Kasumi-1 (cell line): ENCODE data around the gene SNX9.
"Not testable (repeated sequence)": the region's sequence is repeated elsewhere in the genome, so short reads cannot be mapped to it uniquely, and the experiment has no call there.

Experiments
- DNase-seq, 2 experiments: peaks; one replicate each; lab custom pipeline; 2025; lab: John Stamatoyannopoulos, UW

Gene SNX9

DNA sequence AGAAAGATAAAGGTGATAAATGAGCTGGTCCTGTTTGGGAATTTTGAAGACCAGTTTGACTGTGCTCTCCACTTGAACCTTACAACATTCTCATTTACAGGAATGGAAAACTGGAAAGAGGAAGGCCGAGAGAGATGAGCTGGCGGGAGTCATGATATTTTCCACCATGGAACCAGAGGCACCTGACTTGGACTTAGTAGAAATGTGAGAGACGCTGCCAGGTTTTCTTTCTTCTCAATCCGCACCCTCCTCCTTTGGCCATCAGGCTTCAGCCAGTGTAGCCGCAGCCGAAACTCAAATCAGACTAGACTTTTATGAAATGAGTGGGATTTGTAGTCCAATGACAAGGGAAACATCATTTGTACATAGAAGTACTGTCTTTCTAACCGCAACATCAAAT, 104.0 kb downstream of the SNX9 start:
- no peak for DNase-seq

DNA sequence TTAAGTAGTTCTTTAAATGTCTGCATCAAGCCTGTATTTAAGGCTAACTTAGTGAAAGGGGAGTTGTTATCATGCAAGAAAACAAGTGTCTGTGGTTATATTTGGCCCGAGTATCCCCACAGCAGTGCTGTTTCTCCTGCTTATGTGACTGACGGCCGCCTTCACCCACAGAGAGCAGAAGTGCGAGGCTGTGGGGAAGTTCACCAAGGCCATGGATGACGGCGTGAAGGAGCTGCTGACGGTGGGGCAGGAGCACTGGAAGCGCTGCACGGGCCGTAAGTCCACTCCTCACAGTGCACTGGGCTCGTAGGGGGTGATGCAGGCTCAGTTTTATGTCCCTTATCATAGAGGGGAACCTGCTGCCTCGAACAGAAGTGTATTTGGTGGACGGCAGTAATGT, 105.4 kb downstream of the SNX9 start:
- no peak for DNase-seq

DNA sequence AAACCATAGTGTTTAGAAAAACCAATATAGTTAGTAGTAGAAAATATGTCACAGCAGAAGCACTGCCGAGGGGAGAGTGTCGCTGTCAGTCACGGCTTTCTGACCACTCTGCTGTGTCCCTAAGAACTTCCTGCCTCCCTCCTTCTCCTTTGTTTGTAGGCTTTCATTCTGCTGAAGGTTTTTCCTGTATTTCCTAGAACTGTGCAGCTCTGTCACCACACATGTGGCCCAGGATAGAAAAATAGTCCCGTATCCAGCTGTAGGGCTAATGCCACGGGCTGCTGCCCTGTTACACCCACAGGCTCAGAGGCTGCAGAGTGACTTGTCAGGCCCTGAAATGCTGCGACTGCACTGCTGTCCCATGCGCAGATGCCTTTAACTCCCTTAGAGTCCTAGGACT, 106.0 kb downstream of the SNX9 start:
- DNase-seq: no peak

DNA sequence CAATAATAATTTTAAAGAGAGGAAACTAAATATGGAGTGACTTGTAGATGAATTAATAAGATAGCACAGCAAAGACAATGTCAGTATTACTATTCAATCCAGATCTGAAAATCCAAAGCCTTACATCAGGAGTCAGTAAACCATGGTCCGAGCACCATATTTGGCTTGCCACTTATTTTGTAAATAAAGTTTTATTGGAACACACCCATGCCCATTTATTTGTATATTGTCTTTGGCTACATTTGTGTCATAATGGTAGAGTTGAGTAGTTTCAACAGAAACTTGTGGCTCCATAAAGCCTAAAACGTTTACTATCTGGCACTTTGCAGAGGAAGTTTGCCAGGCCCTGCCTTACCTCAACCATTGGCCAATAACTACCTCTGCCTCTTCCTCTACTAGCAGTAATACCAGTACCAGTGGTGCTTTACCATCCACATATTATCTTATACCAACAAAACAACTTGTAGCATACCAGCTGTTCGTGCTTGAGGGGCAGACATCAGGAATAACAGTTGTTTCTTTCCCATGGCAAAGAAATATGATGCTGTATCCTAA, 106.8 kb downstream of the SNX9 start:
- no peak for DNase-seq

DNA sequence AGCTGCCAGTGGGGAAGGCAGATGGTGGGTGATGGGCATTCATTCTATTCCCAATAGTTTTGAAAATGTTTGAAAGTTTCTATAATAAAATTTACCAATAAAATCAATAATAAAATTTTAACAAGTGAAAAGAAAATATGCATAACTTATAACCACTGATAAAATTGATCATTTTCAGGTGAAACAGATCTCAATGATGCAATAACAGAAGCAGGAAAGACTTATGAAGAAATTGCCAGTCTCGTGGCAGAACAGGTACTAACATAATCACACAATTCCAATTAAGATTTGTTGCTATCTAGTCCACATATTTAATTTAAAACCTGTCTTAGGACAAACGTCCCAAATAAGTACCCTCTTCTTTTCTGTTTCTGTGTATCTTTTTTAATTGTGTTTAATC, 112.7 kb downstream of the SNX9 start:
- DNase-seq: no peak

DNA sequence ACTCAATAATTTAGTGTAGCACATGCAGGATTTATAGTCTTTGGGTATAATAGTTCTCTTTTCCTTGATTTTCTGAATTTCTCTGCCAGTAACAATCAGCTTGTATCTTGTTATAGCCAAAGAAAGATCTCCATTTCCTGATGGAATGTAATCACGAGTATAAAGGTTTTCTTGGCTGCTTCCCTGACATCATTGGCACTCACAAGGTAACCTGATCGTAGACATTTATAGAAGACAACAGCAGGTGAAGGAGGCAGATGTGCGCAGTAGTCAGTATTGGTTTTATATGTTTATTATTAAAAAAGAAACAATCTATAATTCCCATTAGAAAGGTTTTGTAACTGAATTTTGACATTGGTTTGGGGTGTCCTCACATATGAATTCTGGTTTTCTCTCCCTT, 114.3 kb downstream of the SNX9 start:
- no peak for DNase-seq

DNA sequence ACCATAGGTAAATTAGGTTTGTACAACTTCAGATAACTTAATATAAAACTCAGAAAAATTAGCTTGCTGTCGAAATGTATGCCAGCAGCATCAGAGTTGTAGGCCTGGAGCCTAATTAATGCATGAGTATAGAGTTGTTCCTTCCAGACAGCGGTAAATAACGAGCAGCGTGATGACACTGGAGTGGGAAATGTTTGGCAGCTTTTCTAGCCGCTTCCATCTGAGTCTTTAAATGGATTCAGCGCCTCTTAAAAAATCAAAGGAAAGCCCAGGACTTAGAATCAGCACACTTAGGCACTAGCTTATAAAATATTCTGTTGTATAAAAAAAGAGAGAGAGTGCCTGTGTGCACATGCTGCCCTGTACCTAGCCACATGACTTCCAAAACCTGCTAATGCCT, 114.9 kb downstream of the SNX9 start:
- DNase-seq: no peak

DNA sequence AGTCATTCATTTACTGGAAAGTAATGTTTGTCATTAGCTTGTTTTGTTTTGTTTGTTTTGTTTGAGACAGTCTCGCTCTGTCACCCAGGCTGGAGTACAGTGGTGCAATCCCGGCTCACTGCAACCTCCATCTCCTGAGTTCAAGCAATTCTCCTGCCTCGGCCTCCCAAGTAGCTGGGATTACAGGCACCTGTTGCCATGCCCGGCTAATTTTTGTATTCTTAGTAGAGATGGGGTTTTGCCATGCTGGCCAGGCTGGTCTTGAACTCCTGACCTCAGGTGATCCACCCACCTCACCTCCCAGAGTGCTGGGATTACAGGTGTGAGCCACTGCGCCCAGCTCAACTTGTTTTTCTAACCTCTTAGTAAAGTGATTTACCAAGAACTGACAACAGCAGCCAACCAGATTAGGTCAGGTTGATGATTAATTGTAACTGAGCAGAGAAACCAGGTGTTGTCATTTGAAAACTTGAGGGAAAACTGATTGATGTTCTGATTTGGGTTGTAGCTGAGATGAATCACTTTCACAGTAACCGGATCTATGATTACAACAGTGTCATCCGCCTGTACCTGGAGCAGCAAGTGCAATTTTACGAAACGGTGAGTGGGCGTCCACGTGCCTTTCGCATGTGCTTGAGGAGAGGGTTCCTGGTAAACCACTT, 117.5 kb downstream of the SNX9 start:
- DNase-seq: not testable (repeated sequence)

DNA sequence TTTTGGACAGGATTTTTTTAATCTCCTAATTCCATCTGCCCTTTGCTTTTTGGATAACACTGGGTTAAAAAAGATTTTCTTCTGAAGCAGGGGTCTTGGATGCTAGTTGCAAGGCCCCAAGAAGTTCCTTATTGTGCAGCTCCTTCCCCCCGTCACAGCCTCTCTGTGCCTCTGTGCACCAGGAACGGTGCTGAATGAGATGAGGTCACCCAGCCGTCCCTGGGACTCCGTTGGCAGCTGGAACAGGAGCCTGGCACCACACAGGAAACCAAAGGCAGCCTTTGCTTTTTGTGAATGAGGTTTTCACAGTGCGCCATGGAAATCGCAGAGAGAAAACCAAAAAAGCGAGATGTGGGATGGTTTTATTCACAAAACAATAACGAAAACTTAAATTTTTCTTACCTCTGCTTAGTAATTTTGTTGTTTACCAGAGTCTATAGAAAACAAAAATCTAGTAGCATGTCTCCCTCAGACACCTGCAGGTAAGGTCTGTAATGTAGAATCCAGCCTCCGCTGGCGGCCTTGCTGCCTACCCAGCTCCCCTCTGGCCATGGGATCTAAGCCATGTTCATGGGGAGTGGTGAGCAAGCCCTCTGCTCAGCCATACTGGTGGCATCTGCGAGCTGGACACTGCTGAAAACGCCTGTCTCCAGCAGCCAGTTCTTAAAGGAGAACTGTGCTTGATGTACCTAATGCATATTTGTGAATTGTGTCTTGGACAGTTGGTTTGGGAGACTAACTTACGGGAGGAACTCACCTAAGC, 118.2 kb downstream of the SNX9 start:
- no peak for DNase-seq

DNA sequence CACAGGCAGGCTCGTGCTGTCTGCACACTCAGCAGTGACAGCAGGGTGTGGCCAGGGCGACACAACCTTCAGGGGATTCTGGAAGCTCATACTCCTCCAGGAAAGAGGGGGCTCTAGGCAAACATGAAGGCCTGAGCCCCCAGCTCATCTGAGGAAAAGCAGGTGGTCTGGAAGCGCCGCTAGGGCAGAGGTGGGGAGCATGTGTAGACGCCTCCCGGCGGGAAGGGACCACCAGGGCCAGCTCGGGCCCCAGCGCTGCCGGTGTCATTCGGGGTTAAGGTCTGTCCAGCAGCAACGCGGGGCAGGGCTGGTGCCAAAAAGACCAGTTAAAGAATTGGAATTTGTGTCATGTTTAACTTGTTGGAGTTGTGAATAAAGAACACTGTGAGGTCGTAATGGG, 119.3 kb downstream of the SNX9 start:
- no peak for DNase-seq

DNA sequence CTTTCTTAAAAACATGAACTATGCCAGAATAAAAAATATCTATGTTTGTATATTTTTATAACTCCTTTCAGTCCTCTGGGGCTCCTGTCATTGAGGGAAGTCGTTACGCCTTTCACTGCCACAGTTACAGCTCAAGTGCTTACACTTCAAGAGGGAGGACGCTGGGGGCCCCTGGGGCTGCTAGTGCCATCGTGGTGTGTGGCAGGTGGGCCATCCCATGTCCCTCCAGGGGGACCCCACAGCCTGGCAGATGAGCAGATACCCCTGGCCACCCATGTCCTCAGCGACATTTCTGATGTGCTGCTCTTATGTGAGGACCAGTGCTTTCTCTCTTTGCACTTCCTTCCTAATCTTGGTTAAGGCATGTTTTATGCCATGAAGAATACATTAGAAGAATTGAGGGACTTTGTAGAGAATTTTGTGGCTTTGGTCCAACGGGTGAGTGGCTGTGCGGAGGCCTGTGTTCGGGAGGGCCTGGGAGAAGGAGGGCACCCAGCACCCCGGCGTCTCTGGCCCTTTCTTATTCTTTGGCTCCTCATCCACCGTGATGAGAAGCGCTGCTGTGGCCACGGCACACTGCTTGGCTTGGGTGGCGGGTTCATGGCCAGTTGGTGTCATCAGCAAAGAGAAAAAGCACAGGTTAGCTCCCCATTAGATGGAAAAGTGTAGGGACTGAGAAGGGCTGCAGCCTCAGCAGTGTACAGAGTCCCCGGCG, 120.4 kb downstream of the SNX9 start:
- no peak for DNase-seq

DNA sequence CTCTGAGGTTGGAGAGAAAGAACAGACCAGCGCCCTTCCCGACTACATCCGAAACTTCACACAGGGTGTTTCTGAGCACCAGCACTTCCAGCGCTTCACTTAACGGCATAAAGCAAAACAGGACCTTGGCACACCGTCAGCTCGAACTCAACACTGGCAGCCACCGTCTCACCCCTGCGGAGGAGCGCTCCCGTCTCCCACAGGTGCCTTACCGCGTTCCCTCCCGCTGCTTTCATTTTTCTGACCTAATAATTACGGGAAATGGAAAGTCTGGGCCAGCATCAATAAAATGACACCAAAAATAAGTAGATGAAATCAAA, 120.9 kb downstream of the SNX9 start:
- no peak for DNase-seq

DNA sequence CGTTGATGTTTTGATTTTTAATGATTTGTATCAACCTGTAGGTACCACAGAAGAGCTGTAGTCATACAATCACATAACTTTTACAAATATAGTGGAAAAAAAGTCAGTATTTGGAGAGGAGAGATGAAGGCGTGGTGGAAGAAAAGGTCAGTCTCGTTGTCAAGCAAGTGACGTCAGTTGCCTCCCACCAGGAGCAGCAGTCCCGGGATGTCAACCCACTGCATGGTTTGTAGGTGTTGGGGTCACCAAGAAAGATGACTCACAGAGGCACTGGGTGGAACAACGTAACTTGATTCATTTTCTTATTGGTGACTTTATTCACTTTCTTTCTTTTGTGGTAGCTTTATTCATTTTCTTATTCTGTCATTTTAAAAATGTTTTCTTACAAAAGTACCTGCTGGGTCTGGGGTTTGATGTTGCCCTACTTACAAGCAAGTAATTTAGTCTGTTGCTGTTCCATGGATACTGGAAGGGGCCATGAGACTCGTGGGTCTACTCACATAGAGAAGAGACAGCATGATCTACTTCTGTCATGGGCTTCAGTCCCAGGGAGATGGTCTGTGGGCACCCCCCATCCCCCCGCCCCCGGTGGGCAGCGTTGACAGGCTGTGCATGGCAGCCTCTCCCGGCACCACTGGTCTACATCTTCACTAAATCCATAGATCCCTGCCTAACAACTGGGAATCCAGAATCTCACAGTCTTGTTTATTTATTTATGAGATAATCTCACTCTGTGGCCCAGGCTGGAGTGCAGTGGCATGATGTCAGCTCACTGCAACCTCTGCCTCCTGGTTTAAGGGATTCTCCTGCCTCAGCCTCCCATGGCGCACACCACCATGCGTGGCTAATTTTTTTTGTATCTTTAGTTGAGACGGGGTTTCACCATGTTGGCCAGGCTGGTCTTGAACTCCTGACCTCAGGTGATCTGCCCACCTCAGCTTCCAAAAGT, 122.2 kb downstream of the SNX9 start:
- DNase-seq: no peak

DNA sequence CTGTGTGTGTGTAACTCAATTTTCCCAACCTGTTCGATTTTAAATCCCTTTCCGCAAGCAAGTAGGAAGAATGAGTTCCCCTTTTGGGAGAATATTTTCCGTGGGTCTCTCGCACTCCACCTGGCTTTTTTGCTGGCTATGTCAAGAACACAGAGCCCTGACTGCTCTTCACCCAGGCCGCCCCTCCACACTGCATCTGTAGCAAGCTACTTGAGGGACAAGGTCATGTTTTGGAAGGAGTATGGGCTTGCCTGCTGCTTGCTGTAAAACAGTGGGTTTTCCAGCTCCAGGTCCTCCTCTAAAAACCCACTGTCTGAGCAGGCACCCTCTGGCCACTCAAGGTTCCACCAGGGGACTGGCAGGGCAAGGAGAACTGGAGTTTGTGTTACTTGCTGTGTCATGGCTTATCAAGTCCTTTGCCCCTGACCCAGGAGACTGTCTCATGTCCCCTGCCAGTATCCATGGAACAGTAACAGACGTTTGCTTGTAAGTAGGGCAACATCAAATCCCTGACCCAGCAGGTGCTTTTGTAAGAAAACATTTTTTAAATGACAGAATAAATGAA, 123.1 kb downstream of the SNX9 start:
- no peak for DNase-seq

DNA sequence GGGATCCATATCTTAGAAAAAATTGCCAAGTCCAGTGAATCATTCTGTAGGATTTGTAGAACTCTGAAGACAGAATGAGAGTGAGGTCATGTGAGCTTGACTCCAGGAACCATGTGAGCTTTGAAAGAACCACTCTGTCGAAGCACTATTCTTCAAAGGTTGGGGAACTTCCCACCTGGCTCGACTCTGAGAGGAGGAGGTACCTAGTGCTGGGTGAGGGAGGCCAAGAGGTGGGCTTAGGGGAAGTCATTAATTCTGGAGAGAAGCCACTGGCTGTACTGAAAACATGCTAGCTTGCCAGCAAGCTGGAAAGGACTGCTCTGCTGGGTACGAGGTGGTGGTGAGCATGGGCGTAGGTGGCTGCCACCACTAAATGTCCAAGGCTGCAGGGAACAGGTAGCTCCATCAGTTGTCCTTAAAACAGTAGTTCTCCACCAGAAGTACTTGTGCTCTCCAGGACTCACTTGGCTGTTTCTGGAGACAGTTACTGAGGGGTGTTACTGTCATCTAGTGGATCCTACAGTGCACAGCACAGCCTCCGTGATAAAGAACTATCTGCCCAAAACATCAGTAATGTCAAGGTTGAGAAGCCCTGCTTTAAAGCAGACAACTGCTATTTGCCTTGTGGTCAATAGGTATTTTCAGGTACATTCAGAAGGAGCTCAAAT, 124.0 kb downstream of the SNX9 start:
- DNase-seq: peak; percentile 60 to 61

DNA sequence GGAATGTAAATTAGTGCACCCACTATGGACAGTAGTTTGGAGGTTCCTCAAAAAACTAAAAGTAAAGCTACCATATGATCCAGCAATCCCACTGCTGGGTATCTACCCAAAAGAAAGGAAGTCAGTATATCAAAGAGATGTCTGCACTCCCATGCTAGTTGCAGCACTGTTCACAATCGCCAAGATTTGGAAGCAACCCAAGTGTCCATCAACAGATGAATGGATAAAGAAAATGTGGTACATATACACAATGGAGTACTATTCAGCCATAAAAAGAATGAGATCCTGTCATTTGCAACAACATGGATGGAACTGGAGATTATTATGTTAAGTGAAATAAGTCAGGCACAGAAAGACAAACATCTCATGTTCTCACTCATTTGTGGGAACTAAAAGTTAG, 127.9 kb downstream of the SNX9 start:
- DNase-seq: not testable (repeated sequence)

DNA sequence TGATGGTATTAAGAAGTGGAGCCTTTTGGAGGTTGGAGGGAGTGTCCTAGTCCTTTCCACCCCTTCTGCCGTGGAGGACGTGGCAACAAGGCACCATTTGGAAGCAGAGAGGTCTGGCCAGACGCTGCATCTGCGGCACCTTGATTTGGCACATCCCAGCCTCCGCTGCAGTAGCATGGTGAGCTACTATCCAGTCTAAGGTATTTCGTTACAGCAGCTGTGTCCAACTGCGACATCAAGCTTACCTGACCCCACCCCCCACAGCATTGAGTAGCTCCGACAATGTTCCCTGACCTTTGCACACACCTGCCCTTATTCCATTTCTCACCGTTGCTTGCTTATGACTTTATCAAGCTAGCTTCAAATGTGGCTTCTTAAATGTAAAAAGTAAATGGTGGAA, 128.8 kb downstream of the SNX9 start:
- DNase-seq: no peak

DNA sequence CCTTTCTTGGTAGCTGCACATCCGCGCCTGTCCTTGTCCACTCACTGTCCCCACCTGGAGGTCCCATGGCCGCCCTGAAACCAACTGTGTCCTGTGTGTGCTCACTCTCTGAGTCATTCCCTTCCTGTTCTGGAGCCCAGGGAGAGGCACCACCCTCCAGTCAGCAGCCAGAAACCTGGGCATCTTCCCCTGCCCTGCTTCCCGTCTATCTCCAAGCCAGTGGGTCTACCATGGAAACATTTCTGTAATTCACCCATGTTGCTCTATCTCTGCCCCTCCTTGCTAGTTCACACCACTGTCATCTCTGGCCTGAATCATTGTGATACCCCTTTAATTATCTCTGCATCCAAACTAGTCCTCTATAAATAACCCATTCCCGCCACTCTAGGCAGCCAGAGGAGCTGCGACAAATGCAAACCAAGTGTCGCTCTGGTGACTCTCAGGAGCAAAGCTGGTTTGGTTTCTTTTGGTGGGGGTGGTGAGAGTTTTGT, 129.9 kb downstream of the SNX9 start:
- no peak for DNase-seq

DNA sequence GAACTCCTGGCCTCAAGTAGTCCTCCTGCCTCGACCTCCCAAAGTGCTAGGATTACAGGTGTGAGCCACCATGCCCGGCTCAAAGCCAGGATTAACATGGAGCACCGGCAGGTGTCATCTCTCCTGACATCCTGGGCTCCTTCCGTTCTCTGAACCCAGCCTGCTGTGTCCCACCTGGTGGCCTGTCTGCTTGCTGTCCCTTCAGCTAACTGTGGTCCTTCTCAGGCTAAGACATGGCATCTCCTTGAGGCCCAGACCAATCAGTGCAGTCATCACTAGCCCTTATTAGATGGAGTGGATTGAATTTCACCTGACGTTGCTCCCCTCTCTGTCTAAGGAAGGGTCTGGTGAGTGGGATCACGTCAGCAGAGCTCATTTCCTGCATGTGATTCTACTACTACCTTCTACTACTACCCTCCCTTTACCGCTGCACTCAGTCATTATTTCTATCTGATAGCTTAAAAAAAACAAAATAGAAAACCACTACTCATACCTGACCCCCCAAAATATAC, 130.6 kb downstream of the SNX9 start:
- DNase-seq: no peak
